Suprapubic skin (tissue), 4 donors: ENCODE data around the gene SCFD1. TPM values are rescaled to one million over a fixed set of nuclear protein-coding genes. Genes with fewer than 3 reads are reported as not detected.
"Not testable (repeated sequence)": the region's sequence is repeated elsewhere in the genome, so short reads cannot be mapped to it uniquely, and the experiment has no call there.

ENCODE experiments used
- DNase-seq, 2 donors: peaks; one replicate each; pipeline ENCODE4 v3.0.0-alpha.2; 2019; ENCODE audit warnings: low spot score in 2 of 2
- H3K27ac ChIP-seq: fragments of 200-600 bp; sonication (generic); one replicate; pipeline ENCODE4 v1.5.1; 2019
- H3K27me3 ChIP-seq: fragments of 200-600 bp; sonication (generic); one replicate; pipeline ENCODE4 v1.5.1; 2019
- H3K36me3 ChIP-seq: fragments of 200-600 bp; sonication (generic); one replicate; pipeline ENCODE4 v1.5.1; 2019
- H3K4me1 ChIP-seq: fragments of 200-600 bp; sonication (generic); one replicate; pipeline ENCODE4 v1.5.1; 2019
- H3K4me3 ChIP-seq: fragments of 200-600 bp; sonication (generic); one replicate; pipeline ENCODE4 v1.5.1; 2019; ENCODE audit warnings: mild to moderate bottlenecking
- H3K9me3 ChIP-seq: fragments of 200-600 bp; sonication (generic); one replicate; pipeline ENCODE4 v1.5.1; 2019
- EP300 ChIP-seq: sonication (generic); formaldehyde crosslinking; IDR thresholded peaks from one replicate; pipeline ENCODE4 v1.6.1; 2017; ENCODE audit warnings: antibody characterized with exemption
- POLR2A ChIP-seq, 2 donors: fragments of 450-650 bp; IDR thresholded peaks; one replicate each; pipeline ENCODE4 v1.6.1; 2017; ENCODE audit warnings: antibody characterized with exemption in 2 of 2, mild to moderate bottlenecking in 2 of 2, moderate library complexity in 2 of 2
- POLR2AphosphoS5 ChIP-seq, 3 donors: sonication (generic); formaldehyde crosslinking; IDR thresholded peaks; one replicate each; pipeline ENCODE4 v1.6.1; 2017; ENCODE audit warnings: antibody characterized with exemption in 3 of 3
- WGBS: methylation state at CpG from one replicate; pipeline ENCODE4 v1.1.5; 2018; 5-methylcytosine and 5-hydroxymethylcytosine counted together
- total RNA-seq, 4 donors: library from RNA; depleted of rRNA; stranded (reverse); fragments of >200 nt; gene quantifications; one replicate each; pipeline ENCODE4 v1.1.0, GENCODE V29; 2016
- TF ChIP-seq, protein P1 (sequence below), 2 donors: fragments of 200-600 bp in 1 of 2; fragments of 450-650 bp in 1 of 2; sonication (generic) in 1 of 2; IDR thresholded peaks; one replicate each; pipeline ENCODE4 v1.5.1; 2016 to 2019; ENCODE audit warnings: antibody characterized with exemption in 2 of 2, mild to moderate bottlenecking in 1 of 2, moderate library complexity in 1 of 2

The SCFD1 gene
- total RNA-seq, 4 donors from 2014 or later: 26.4 to 84.2 (median 49.9) TPM

GRCh38 chr14:30630248-30630647 is 8.1 kb downstream of the SCFD1 start:
- TF ChIP-seq POLR2AphosphoS5 (IDR thresholded peaks at IDR 0.05) (no peak), POLR2A (IDR thresholded peaks at IDR 0.05) (no peak), EP300 (no peak)
- TF ChIP-seq, protein P1, sequence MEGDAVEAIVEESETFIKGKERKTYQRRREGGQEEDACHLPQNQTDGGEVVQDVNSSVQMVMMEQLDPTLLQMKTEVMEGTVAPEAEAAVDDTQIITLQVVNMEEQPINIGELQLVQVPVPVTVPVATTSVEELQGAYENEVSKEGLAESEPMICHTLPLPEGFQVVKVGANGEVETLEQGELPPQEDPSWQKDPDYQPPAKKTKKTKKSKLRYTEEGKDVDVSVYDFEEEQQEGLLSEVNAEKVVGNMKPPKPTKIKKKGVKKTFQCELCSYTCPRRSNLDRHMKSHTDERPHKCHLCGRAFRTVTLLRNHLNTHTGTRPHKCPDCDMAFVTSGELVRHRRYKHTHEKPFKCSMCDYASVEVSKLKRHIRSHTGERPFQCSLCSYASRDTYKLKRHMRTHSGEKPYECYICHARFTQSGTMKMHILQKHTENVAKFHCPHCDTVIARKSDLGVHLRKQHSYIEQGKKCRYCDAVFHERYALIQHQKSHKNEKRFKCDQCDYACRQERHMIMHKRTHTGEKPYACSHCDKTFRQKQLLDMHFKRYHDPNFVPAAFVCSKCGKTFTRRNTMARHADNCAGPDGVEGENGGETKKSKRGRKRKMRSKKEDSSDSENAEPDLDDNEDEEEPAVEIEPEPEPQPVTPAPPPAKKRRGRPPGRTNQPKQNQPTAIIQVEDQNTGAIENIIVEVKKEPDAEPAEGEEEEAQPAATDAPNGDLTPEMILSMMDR (IDR thresholded peaks at IDR 0.05): no peak
- Histone ChIP-seq H3K9me3 (no peaks in the 10 kb centered on the region), H3K4me3 (no peak overlapping the region), H3K27ac (no peak overlapping the region), H3K27me3 (no peaks in the 10 kb centered on the region), H3K36me3 (peaks cover 30% of the 10 kb centered on the region), H3K4me1 (peaks cover 6% of the 10 kb centered on the region)
- no peak for DNase-seq

- no peak for DNase-seq
- Histone ChIP-seq H3K4me3 (no peak overlapping the region), H3K27ac (no peak overlapping the region), H3K4me1 (no peaks in the 10 kb centered on the region), H3K9me3 (no peaks in the 10 kb centered on the region), H3K27me3 (no peaks in the 10 kb centered on the region), H3K36me3 (peaks cover 36% of the 10 kb centered on the region)
- WGBS: 95% methylated on average over 1 of the region's 1 CpG
- TF ChIP-seq, protein P1 (IDR thresholded peaks at IDR 0.05): no peak
- TF ChIP-seq POLR2A (IDR thresholded peaks at IDR 0.05) (no peak), EP300 (no peak), POLR2AphosphoS5 (IDR thresholded peaks at IDR 0.05) (no peak)
Observed at GRCh38 chr14:30632730-30633129, 10.6 kb downstream of the SCFD1 start.

GRCh38 chr14:30638926-30639325 is 16.8 kb downstream of the SCFD1 start:
- no peak for DNase-seq
- 65% methylated on average over 3 of the region's 3 CpGs for WGBS
- TF ChIP-seq, protein P1 (IDR thresholded peaks at IDR 0.05): no peak
- TF ChIP-seq POLR2A (IDR thresholded peaks at IDR 0.05) (no peak), EP300 (no peak), POLR2AphosphoS5 (IDR thresholded peaks at IDR 0.05) (no peak)
- Histone ChIP-seq H3K27ac (no peak overlapping the region), H3K4me3 (no peak overlapping the region), H3K27me3 (no peaks in the 10 kb centered on the region), H3K9me3 (no peaks in the 10 kb centered on the region), H3K4me1 (peaks cover 3% of the 10 kb centered on the region), H3K36me3 (peaks cover 40% of the 10 kb centered on the region)

- no peak for DNase-seq
- H3K27ac ChIP-seq: no peak overlapping the region
- no peaks in the 10 kb centered on the region for H3K27me3 ChIP-seq
- peaks cover 47% of the 10 kb centered on the region for H3K36me3 ChIP-seq
- no peak overlapping the region for H3K4me3 ChIP-seq
- H3K4me1 ChIP-seq: peaks cover 3% of the 10 kb centered on the region
- WGBS: 95% methylated on average over 1 of the region's 1 CpG
- TF ChIP-seq, protein P1 (IDR thresholded peaks at IDR 0.05): no peak
- TF ChIP-seq POLR2A (IDR thresholded peaks at IDR 0.05): no peak
- TF ChIP-seq EP300: no peak
- no peak for TF ChIP-seq POLR2AphosphoS5 (IDR thresholded peaks at IDR 0.05)
- H3K9me3 ChIP-seq: no peaks in the 10 kb centered on the region
Observed at GRCh38 chr14:30641207-30641606, 19.1 kb downstream of the SCFD1 start.

DNA sequence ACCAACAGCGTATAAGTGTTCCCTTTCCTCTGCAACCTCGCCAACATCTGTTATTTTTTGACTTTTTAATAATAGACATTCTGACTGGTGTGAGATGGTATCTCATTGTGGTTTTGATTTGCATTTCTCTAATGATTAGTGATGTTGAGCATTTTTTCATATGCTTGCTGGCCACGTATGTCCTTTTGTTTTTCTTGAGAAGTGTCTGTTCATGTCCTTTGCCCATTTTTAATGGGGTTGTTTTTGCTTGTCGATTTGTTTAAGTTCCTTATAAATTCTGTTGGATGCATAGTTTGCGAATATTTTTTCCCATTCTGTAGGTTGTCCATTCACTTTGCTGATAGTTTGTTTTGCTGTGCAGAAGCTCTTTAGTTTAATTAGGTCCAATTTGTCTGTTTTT is 22.3 kb downstream of the SCFD1 start:
- DNase-seq, H3K4me3 ChIP-seq, H3K9me3 ChIP-seq, H3K27ac ChIP-seq, H3K4me1 ChIP-seq, H3K27me3 ChIP-seq: not testable (repeated sequence)
- 94% methylated on average over 5 of the region's 5 CpGs for WGBS
- H3K36me3 ChIP-seq: peaks cover 62% of the 10 kb centered on the region

DNA sequence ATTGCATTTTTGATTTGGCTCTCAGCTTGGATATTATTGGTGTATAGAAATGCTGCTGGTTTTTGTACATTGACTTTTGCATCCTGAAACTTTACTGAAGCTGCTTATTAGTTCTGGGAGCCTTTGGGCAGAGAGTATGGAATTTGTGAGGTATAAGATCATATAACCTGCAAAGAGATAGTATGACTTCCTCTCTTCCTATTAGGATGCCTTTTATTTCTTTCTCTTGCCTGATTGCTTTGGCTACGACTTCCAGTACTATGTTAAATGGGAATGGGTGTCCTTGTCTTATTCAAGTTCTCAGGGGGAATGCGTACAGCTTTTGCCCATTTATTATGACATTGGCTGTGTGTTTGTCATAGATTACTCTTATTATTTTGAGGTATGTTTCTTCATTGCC is 23.5 kb downstream of the SCFD1 start:
- DNase-seq: no peak
- H3K4me1 ChIP-seq: no peaks in the 10 kb centered on the region
- H3K4me3 ChIP-seq: no peak overlapping the region
- H3K27me3 ChIP-seq: no peaks in the 10 kb centered on the region
- TF ChIP-seq EP300: no peak
- no peak for TF ChIP-seq POLR2A (IDR thresholded peaks at IDR 0.05)
- TF ChIP-seq POLR2AphosphoS5 (IDR thresholded peaks at IDR 0.05): no peak
- TF ChIP-seq, protein P1 (IDR thresholded peaks at IDR 0.05): no peak
- H3K36me3 ChIP-seq: peaks cover 74% of the 10 kb centered on the region
- no peak overlapping the region for H3K27ac ChIP-seq
- WGBS: 94% methylated on average over 2 of the region's 2 CpGs
- no peaks in the 10 kb centered on the region for H3K9me3 ChIP-seq
